Liver (tissue), 9 donors: Measurements from ENCODE around the gene NUDT14. TPM values are rescaled to one million over a fixed set of nuclear protein-coding genes. Genes with fewer than 3 reads are reported as not detected.

Experiments used
- DNase-seq: peaks from one replicate; pipeline ENCODE4 v3.0.0-alpha.2; 2017; ENCODE audit warnings: low spot score
- H3K27ac ChIP-seq, 2 donors: one replicate each; pipeline ENCODE4 v1.7.0; 2013; ENCODE audit warnings: inconsistent platforms in 2 of 2, low read length in 2 of 2, control low read depth in 1 of 2, low read depth in 1 of 2, mild to moderate bottlenecking in 1 of 2
- H3K27me3 ChIP-seq, 4 donors: one replicate each; pipeline versions ENCODE4 v1.6.1 to v1.7.0; 2013; ENCODE audit warnings: low read length in 3 of 4, inconsistent platforms in 1 of 4, mild to moderate bottlenecking in 1 of 4, moderate library complexity in 1 of 4; ENCODE audit not compliant: control insufficient read depth in 4 of 4, insufficient read depth in 4 of 4
- H3K36me3 ChIP-seq, 4 donors: one replicate each; pipeline versions ENCODE4 v1.6.1 to v1.7.0; 2013; ENCODE audit warnings: low read length in 3 of 4, mild to moderate bottlenecking in 3 of 4, low read depth in 1 of 4, moderate library complexity in 1 of 4; ENCODE audit not compliant: control insufficient read depth in 4 of 4, insufficient read depth in 3 of 4
- H3K4me1 ChIP-seq, 4 donors: one replicate each; pipeline versions ENCODE4 v1.6.1 to v1.7.0; 2013; ENCODE audit warnings: low read length in 3 of 4, mild to moderate bottlenecking in 3 of 4, moderate library complexity in 1 of 4; ENCODE audit not compliant: control insufficient read depth in 4 of 4, insufficient read depth in 4 of 4
- H3K4me3 ChIP-seq, 3 donors: one replicate each; pipeline versions ENCODE4 v1.6.1 to v1.7.0; 2013; ENCODE audit warnings: low read length in 3 of 3, control low read depth in 1 of 3, low read depth in 1 of 3, mild to moderate bottlenecking in 1 of 3
- H3K9ac ChIP-seq, 2 donors: one replicate each; pipeline ENCODE4 v1.7.0; 2013; ENCODE audit warnings: low read length in 2 of 2, mild to moderate bottlenecking in 2 of 2, moderate library complexity in 2 of 2, control low read depth in 1 of 2, low read depth in 1 of 2
- H3K9me3 ChIP-seq, 4 donors: one replicate each; pipeline versions ENCODE4 v1.6.1 to v1.7.0; 2013; ENCODE audit warnings: low read length in 3 of 4; ENCODE audit not compliant: control insufficient read depth in 4 of 4
- EGR1 ChIP-seq, 2 donors: IDR thresholded peaks; 2 replicates each; pipeline ENCODE4 v1.6.1; 2016 to 2018; ENCODE audit warnings: antibody characterized with exemption in 2 of 2, low read depth in 2 of 2
- FOXA1 ChIP-seq: IDR thresholded peaks from 2 replicates; pipeline ENCODE4 v1.6.1; 2016; ENCODE audit warnings: antibody characterized with exemption
- FOXA2 ChIP-seq: IDR thresholded peaks from 2 replicates; pipeline ENCODE4 v1.6.1; 2016; ENCODE audit warnings: antibody characterized with exemption
- GABPA ChIP-seq, 2 donors: IDR thresholded peaks in 1 of 2; conservative IDR thresholded peaks in 1 of 2; 2 replicates each; pipeline ENCODE4 v1.6.1; 2016; ENCODE audit warnings: antibody characterized with exemption in 2 of 2, mild to moderate bottlenecking in 1 of 2, moderate library complexity in 1 of 2
- HNF4A ChIP-seq, 2 donors: conservative IDR thresholded peaks; 2 replicates each; pipeline ENCODE4 v1.6.1; 2016; ENCODE audit warnings: antibody characterized with exemption in 2 of 2, mild to moderate bottlenecking in 2 of 2
- HNF4G ChIP-seq: IDR thresholded peaks from 2 replicates; pipeline ENCODE4 v1.6.1; 2016; ENCODE audit warnings: antibody characterized with exemption
- JUND ChIP-seq, 2 donors: IDR thresholded peaks; 2 replicates each; pipeline ENCODE4 v1.6.1; 2016; ENCODE audit warnings: antibody characterized with exemption in 2 of 2
- NR2F2 ChIP-seq: IDR thresholded peaks from 2 replicates; pipeline ENCODE4 v1.6.1; 2016; ENCODE audit warnings: antibody characterized with exemption
- RAD21 ChIP-seq, 2 donors: IDR thresholded peaks; 2 replicates each; pipeline ENCODE4 v1.6.1; 2016; ENCODE audit warnings: antibody characterized with exemption in 2 of 2, mild to moderate bottlenecking in 2 of 2
- SP1 ChIP-seq: IDR thresholded peaks from 2 replicates; pipeline ENCODE4 v1.6.1; 2018; ENCODE audit warnings: antibody characterized with exemption, mild to moderate bottlenecking
- TAF1 ChIP-seq: conservative IDR thresholded peaks from 2 replicates; pipeline ENCODE4 v1.6.1; 2016; ENCODE audit warnings: antibody characterized with exemption, mild to moderate bottlenecking
- YY1 ChIP-seq: IDR thresholded peaks from 2 replicates; pipeline ENCODE4 v1.6.1; 2016; ENCODE audit warnings: antibody characterized with exemption, mild to moderate bottlenecking
- WGBS: extraction: QIAGEN DNeasy Blood & Tissue Kit; methylation state at CpG from one replicate; pipeline ENCODE4 v1.1.7; 2013; 5-methylcytosine and 5-hydroxymethylcytosine counted together
- polyA plus RNA-seq, 2 donors: library from polyadenylated mRNA; stranded (reverse) in 1 of 2; unstranded in 1 of 2; fragments of 200-250 nt in 1 of 2; fragments of >200 nt in 1 of 2; fragmentation: Nextera tagmentation in 1 of 2; extraction: Ambion mirVana in 1 of 2; gene quantifications; one replicate each; pipeline versions ENCODE4 v1.2.1 to v1.2.3, GENCODE V29; 2013 to 2015
- total RNA-seq, 2 donors: library from RNA; depleted of rRNA; stranded (reverse); fragments of >200 nt; gene quantifications; one replicate each; pipeline ENCODE4 v1.2.3, GENCODE V29; 2014
- TF ChIP-seq, protein P1 (sequence below): fragments of 150-350 bp; IDR thresholded peaks from 2 replicates; pipeline ENCODE4 v1.5.1; 2017; ENCODE audit warnings: improper control_type of control experiment, low read depth, low read length; ENCODE audit not compliant: missing input control
- TF ChIP-seq, protein P2 (sequence below): IDR thresholded peaks from 2 replicates; pipeline ENCODE4 v1.6.1; 2016; ENCODE audit warnings: antibody characterized with exemption
- TF ChIP-seq, protein P3 (sequence below): IDR thresholded peaks from 2 replicates; pipeline ENCODE4 v1.6.1; 2016; ENCODE audit warnings: antibody characterized with exemption
- TF ChIP-seq, protein P4 (sequence below): IDR thresholded peaks from 2 replicates; pipeline ENCODE4 v1.6.1; 2016; ENCODE audit warnings: antibody characterized with exemption, mild to moderate bottlenecking
- donor health status: healthy.
- donor health status: healthy.
- donor health status: healthy.
- donor health status: healthy.
- donor health status: healthy.

The NUDT14 gene
- total and polyA plus RNA-seq, 4 donors = 3.8 to 24.2 (median 8.0) TPM

DNA sequence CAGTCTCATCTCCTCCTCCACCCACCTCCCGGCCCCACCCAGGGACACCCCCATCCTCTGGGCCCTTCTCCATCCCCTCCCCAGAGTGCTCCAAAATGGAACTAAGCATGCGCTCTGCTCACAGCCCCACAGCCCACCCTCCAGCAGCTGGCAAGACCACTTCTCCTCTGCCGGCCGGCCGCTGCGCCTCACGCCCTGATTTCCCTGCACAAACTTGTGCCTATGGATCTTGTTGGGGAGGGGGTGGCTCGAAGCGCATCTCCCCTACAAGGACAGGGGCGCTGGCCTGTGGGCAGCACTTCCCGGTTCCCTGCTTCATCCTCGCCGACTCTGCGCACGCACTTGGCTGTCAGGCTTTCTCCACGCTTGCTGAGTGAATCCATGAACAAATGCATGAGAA is 19.5 kb upstream of the NUDT14 start:
- no peak overlapping the region for H3K27ac ChIP-seq
- no peaks in the 10 kb centered on the region for H3K36me3 ChIP-seq
- DNase-seq = no peak
- WGBS = 84% methylated on average over 16 of the region's 16 CpGs
- H3K9ac ChIP-seq = no peak overlapping the region
- H3K9me3 ChIP-seq = no peaks in the 10 kb centered on the region
- peaks cover 14 to 28% (median 21%) of the 10 kb centered on the region in 4 donors for H3K4me1 ChIP-seq
- H3K4me3 ChIP-seq = no peak overlapping the region
- H3K27me3 ChIP-seq = peaks cover 0 to 6% (median 0%) of the 10 kb centered on the region in 4 donors
- TF ChIP-seq, protein P1, sequence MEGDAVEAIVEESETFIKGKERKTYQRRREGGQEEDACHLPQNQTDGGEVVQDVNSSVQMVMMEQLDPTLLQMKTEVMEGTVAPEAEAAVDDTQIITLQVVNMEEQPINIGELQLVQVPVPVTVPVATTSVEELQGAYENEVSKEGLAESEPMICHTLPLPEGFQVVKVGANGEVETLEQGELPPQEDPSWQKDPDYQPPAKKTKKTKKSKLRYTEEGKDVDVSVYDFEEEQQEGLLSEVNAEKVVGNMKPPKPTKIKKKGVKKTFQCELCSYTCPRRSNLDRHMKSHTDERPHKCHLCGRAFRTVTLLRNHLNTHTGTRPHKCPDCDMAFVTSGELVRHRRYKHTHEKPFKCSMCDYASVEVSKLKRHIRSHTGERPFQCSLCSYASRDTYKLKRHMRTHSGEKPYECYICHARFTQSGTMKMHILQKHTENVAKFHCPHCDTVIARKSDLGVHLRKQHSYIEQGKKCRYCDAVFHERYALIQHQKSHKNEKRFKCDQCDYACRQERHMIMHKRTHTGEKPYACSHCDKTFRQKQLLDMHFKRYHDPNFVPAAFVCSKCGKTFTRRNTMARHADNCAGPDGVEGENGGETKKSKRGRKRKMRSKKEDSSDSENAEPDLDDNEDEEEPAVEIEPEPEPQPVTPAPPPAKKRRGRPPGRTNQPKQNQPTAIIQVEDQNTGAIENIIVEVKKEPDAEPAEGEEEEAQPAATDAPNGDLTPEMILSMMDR = no peak
- TF ChIP-seq HNF4G (no peak), TAF1 (no peak), YY1 (no peak), RAD21 (IDR thresholded peaks at IDR 0.05) (no peak), JUND (IDR thresholded peaks at IDR 0.05) (no peak), NR2F2 (no peak), GABPA (IDR thresholded peaks at IDR 0.05 in 1 of 2, conservative IDR thresholded peaks at IDR 0.05 in 1 of 2) (no peak), FOXA1 (no peak), SP1 (no peak), HNF4A (conservative IDR thresholded peaks at IDR 0.05) (no peak), EGR1 (IDR thresholded peaks at IDR 0.05; ENCODE audit: low read depth in 2 of 2) (no peak)
- TF ChIP-seq, protein P2, sequence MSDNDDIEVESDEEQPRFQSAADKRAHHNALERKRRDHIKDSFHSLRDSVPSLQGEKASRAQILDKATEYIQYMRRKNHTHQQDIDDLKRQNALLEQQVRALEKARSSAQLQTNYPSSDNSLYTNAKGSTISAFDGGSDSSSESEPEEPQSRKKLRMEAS = no peak
- TF ChIP-seq, protein P3, sequence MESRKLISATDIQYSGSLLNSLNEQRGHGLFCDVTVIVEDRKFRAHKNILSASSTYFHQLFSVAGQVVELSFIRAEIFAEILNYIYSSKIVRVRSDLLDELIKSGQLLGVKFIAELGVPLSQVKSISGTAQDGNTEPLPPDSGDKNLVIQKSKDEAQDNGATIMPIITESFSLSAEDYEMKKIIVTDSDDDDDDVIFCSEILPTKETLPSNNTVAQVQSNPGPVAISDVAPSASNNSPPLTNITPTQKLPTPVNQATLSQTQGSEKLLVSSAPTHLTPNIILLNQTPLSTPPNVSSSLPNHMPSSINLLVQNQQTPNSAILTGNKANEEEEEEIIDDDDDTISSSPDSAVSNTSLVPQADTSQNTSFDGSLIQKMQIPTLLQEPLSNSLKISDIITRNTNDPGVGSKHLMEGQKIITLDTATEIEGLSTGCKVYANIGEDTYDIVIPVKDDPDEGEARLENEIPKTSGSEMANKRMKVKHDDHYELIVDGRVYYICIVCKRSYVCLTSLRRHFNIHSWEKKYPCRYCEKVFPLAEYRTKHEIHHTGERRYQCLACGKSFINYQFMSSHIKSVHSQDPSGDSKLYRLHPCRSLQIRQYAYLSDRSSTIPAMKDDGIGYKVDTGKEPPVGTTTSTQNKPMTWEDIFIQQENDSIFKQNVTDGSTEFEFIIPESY = no peak
- TF ChIP-seq, protein P4, sequence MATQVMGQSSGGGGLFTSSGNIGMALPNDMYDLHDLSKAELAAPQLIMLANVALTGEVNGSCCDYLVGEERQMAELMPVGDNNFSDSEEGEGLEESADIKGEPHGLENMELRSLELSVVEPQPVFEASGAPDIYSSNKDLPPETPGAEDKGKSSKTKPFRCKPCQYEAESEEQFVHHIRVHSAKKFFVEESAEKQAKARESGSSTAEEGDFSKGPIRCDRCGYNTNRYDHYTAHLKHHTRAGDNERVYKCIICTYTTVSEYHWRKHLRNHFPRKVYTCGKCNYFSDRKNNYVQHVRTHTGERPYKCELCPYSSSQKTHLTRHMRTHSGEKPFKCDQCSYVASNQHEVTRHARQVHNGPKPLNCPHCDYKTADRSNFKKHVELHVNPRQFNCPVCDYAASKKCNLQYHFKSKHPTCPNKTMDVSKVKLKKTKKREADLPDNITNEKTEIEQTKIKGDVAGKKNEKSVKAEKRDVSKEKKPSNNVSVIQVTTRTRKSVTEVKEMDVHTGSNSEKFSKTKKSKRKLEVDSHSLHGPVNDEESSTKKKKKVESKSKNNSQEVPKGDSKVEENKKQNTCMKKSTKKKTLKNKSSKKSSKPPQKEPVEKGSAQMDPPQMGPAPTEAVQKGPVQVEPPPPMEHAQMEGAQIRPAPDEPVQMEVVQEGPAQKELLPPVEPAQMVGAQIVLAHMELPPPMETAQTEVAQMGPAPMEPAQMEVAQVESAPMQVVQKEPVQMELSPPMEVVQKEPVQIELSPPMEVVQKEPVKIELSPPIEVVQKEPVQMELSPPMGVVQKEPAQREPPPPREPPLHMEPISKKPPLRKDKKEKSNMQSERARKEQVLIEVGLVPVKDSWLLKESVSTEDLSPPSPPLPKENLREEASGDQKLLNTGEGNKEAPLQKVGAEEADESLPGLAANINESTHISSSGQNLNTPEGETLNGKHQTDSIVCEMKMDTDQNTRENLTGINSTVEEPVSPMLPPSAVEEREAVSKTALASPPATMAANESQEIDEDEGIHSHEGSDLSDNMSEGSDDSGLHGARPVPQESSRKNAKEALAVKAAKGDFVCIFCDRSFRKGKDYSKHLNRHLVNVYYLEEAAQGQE = no peak

DNA sequence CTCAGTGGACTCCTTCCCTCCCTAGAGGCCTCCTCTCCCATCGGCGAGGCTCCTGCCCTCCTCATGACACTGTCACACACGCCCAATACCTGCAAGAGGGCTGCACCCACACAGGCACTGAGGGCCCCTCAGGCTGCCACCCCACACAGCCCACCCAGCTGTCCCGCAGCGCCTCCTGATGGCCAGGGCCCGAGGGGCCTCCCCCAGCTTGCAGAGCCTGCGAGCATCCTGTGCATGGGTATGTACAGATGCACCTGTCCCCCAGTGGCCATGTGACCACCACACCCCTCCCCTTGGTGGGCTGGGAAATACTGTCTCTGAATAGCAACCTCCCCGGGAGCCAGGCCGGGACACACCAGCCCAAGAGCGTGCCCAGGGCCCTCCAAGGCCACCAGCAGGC is 19.0 kb upstream of the NUDT14 start:
- no peak overlapping the region for H3K9ac ChIP-seq
- no peaks in the 10 kb centered on the region for H3K9me3 ChIP-seq
- no peak overlapping the region for H3K4me3 ChIP-seq
- TF ChIP-seq, protein P2 = no peak
- no peak for TF ChIP-seq SP1
- TF ChIP-seq, protein P3 = no peak
- no peak for TF ChIP-seq TAF1
- no peak for TF ChIP-seq NR2F2
- no peak for TF ChIP-seq FOXA2
- TF ChIP-seq FOXA1 = no peak
- TF ChIP-seq, protein P1 = no peak
- TF ChIP-seq HNF4G = no peak
- TF ChIP-seq JUND (IDR thresholded peaks at IDR 0.05) = no peak
- no peak for TF ChIP-seq RAD21 (IDR thresholded peaks at IDR 0.05)
- DNase-seq = no peak
- peaks cover 0 to 6% (median 0%) of the 10 kb centered on the region in 4 donors for H3K27me3 ChIP-seq
- H3K4me1 ChIP-seq = peaks cover 10 to 22% (median 16%) of the 10 kb centered on the region in 4 donors
- 83% methylated on average over 10 of the region's 10 CpGs for WGBS
- H3K27ac ChIP-seq = no peak overlapping the region
- no peaks in the 10 kb centered on the region for H3K36me3 ChIP-seq
